Measurements from ENCODE around the gene HMCN1. TPM values are rescaled to one million over a fixed set of nuclear protein-coding genes. Genes with fewer than 3 reads are reported as not detected.
"Not testable (repeated sequence)": the region's sequence is repeated elsewhere in the genome, so short reads cannot be mapped to it uniquely, and the experiment has no call there.

HMCN1 gene
- total RNA-seq, 1 experiment from 2014 or later = under 0.01 TPM

DNA sequence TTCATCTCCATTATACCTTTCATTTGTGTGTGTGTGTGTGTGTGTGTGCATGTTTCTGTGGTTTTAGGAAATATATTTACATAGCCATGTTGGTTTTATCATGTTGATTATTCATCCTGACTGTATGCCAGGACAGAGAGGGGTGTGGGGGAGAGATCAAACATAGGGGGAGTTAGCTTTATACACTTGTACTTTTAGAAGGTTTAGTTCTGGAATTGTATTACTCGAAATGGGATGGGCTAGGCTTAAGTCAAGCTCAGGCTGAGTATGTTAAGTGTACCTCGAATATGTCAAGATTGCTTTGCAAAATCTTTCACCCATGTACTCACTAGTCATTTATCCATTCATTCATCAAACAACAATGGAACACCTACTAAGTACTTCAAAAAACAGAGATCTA lies 123.3 kb downstream of the HMCN1 start:
- no peaks in the 10 kb centered on the region; the same call in 1 of the 2 replicates for H3K27me3 ChIP-seq
- H3K9me3 ChIP-seq = no peaks in the 10 kb centered on the region
- no peak for DNase-seq
- H3K4me3 ChIP-seq = no peak overlapping the region
- H3K36me3 ChIP-seq = no peaks in the 10 kb centered on the region

DNA sequence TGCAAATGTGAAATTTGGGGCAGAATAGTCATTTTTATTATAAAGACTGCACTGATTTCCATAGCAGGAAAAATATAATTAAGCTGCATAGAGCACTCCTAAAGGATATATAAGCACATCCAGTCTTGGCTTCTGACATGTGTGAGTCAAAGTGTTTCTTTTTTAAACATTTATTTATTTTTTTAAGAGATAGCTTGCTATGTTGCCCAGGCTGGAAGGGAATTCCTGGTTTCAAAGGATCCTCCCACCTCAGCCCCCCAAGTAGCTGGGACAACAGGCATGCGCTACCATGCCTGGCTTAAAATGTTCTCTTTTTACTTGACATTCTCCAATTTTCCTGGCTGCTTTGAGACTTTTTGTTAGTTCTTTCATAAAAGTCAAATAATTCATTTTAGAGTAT lies 126.1 kb downstream of the HMCN1 start:
- Histone ChIP-seq H3K27me3 (no peaks in the 10 kb centered on the region), H3K9me3 (no peaks in the 10 kb centered on the region)
- peak; percentile 38 for DNase-seq

GRCh38 chr1:185860859-185861258 lies 126.7 kb downstream of the HMCN1 start:
- no peak overlapping the region for H3K4me3 ChIP-seq
- H3K27me3 ChIP-seq = no peaks in the 10 kb centered on the region
- no peaks in the 10 kb centered on the region for H3K36me3 ChIP-seq
- DNase-seq = no peak
- H3K9me3 ChIP-seq = no peaks in the 10 kb centered on the region

More for the DNA sequence above, 126.1 kb downstream of the HMCN1 start:
- H3K36me3 ChIP-seq = no peaks in the 10 kb centered on the region
- no peak overlapping the region for H3K4me3 ChIP-seq

GRCh38 chr1:185861630-185862029 lies 127.4 kb downstream of the HMCN1 start:
- Histone ChIP-seq H3K36me3 (no peaks in the 10 kb centered on the region), H3K9me3 (no peaks in the 10 kb centered on the region), H3K4me3 (no peak overlapping the region), H3K27me3 (no peaks in the 10 kb centered on the region)
- DNase-seq = no peak

GRCh38 chr1:185862235-185862634 lies 128.0 kb downstream of the HMCN1 start:
- no peak for DNase-seq
- no peak overlapping the region for H3K4me3 ChIP-seq

GRCh38 chr1:185864331-185864730 lies 130.1 kb downstream of the HMCN1 start:
- no peak overlapping the region for H3K4me3 ChIP-seq
- H3K27me3 ChIP-seq = no peaks in the 10 kb centered on the region
- no peak for DNase-seq
- no peaks in the 10 kb centered on the region for H3K9me3 ChIP-seq
- H3K36me3 ChIP-seq = no peaks in the 10 kb centered on the region

More at GRCh38 chr1:185862235-185862634, 128.0 kb downstream of the HMCN1 start:
- H3K36me3 ChIP-seq = no peaks in the 10 kb centered on the region
- H3K27me3 ChIP-seq = no peaks in the 10 kb centered on the region
- no peaks in the 10 kb centered on the region for H3K9me3 ChIP-seq

DNA sequence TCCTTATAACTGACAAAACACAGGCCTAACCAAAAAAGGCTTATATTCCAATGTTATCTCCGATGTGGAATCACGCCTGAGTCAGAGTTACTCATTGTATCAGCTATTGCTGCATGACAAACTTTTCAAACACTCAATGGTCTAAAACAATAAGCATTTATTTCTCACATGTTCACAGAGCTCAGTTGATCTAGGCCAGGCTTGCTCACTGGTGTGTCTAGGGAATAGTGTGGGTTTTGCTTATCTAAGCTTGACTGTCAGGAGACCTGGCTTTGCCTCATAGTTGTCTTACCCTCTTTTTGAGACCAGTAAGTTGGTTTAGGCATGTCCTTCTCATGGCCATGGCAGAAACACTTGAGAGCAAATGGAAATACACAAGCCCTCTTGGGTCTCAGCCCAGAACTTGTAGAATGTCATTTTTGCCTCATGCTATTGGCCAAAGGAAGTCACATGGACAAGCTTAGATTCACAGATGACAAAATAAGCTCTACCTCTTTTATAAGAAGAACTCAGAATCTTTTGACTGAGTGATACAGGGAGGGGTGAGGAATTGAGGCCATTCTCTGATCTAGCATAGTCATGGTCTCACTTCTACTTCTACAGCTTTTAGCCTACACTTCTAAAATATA lies 130.8 kb downstream of the HMCN1 start:
- DNase-seq = peak; percentile 57
- no peak overlapping the region for H3K4me3 ChIP-seq
- no peaks in the 10 kb centered on the region for H3K27me3 ChIP-seq

GRCh38 chr1:185869590-185869989 lies 135.4 kb downstream of the HMCN1 start:
- no peak for DNase-seq
- Histone ChIP-seq H3K27me3 (no peaks in the 10 kb centered on the region), H3K4me3 (no peak overlapping the region), H3K36me3 (no peaks in the 10 kb centered on the region), H3K9me3 (no peaks in the 10 kb centered on the region)

More for the DNA sequence above, 130.8 kb downstream of the HMCN1 start:
- Histone ChIP-seq H3K36me3 (no peaks in the 10 kb centered on the region), H3K9me3 (no peaks in the 10 kb centered on the region)

GRCh38 chr1:185871627-185872150 lies 137.5 kb downstream of the HMCN1 start:
- no peak for DNase-seq
- H3K36me3 ChIP-seq = no peaks in the 10 kb centered on the region
- H3K4me3 ChIP-seq = no peak overlapping the region
- no peaks in the 10 kb centered on the region for H3K27me3 ChIP-seq
- H3K9me3 ChIP-seq = no peaks in the 10 kb centered on the region

- H3K27me3 ChIP-seq = no peaks in the 10 kb centered on the region
- no peak overlapping the region for H3K4me3 ChIP-seq
Measured at GRCh38 chr1:185874246-185874645, 140.1 kb downstream of the HMCN1 start.

GRCh38 chr1:185880330-185880729 lies 146.1 kb downstream of the HMCN1 start:
- no peaks in the 10 kb centered on the region for H3K9me3 ChIP-seq
- no peaks in the 10 kb centered on the region for H3K36me3 ChIP-seq
- H3K27me3 ChIP-seq = no peaks in the 10 kb centered on the region
- no peak for DNase-seq
- no peak overlapping the region for H3K4me3 ChIP-seq

More at GRCh38 chr1:185874246-185874645, 140.1 kb downstream of the HMCN1 start:
- Histone ChIP-seq H3K36me3 (no peaks in the 10 kb centered on the region), H3K9me3 (no peaks in the 10 kb centered on the region)
- no peak for DNase-seq

DNA sequence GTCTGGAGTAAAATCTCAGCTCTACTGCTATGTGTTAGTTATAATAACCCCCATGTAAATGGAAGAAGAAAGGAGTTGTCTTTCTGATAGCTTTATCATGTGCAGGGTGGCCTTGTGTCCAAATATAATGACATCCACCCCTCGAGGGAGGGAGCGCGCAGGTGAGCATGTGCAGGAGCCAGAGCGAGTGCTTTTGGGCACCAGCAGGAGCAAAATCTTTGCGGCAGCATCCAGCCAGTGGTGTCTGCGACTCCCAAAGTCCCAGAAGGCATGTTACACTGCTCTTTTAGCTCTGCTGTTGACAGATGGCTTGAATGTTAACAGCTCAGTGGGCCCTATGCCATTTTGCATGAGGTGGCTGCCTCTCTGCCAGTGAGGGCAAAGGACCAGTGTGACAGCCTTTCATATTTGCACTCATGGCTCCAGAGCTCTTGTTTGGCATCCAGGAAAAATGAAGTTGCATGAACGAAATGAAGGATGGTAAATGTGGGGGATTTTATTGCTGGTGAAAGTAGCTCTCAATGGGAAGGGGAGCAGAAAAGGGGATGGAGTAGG lies 146.7 kb downstream of the HMCN1 start:
- no peaks in the 10 kb centered on the region for H3K27me3 ChIP-seq
- DNase-seq = no peak
- no peaks in the 10 kb centered on the region for H3K9me3 ChIP-seq
- no peak overlapping the region for H3K4me3 ChIP-seq
- no peaks in the 10 kb centered on the region for H3K36me3 ChIP-seq

DNA sequence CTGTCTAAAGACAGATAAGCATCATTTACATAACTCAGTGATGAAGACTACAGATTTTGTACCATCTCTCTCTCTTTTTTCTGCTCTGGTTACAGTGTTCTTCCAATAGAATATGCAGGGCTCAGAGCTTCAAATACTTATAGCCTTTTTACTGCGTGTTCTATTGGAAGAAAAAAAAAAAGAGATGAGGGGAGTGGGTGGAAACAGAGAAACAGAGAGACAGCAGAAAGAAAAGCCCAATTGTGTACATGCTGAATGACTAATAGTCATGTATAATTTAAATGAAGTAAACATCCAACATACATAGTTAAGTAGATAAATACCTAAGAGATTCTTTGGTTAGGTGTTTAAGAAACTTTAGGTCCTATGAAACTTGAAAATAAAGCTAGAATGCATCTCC lies 151.9 kb downstream of the HMCN1 start:
- H3K4me3 ChIP-seq = no peak overlapping the region
- H3K36me3 ChIP-seq = no peaks in the 10 kb centered on the region
- no peaks in the 10 kb centered on the region for H3K9me3 ChIP-seq
- no peak for DNase-seq
- no peaks in the 10 kb centered on the region for H3K27me3 ChIP-seq

DNA sequence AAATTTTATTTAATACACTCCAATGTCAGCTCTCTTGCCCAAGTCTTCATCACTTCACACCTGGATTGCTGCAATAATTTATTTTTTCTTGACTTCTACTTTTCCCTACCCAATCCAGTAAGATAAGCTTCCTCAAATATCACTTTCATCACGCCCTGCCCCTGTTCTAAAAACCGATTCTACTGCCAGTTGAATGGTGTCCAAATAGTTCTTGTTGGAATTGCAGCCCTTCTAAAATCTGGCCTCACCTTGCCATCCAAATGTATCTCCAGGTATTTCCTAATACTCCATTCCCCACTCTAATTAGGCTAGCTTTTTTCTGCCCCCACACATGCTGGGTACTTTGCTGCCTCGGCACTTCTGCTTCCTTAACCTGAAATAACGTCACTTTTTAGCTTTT lies 152.5 kb downstream of the HMCN1 start:
- Histone ChIP-seq H3K4me3 (no peak overlapping the region), H3K9me3 (no peaks in the 10 kb centered on the region), H3K27me3 (no peaks in the 10 kb centered on the region), H3K36me3 (no peaks in the 10 kb centered on the region)
- DNase-seq = no peak

GRCh38 chr1:185892831-185893403 lies 158.7 kb downstream of the HMCN1 start:
- H3K27me3 ChIP-seq, DNase-seq, H3K9me3 ChIP-seq, H3K4me3 ChIP-seq, H3K36me3 ChIP-seq: not testable (repeated sequence)

GRCh38 chr1:185894791-185895190 lies 160.6 kb downstream of the HMCN1 start:
- no peak for DNase-seq
- Histone ChIP-seq H3K4me3 (no peak overlapping the region), H3K27me3 (no peaks in the 10 kb centered on the region), H3K36me3 (no peaks in the 10 kb centered on the region), H3K9me3 (no peaks in the 10 kb centered on the region)

- no peak overlapping the region for H3K4me3 ChIP-seq
- H3K9me3 ChIP-seq = no peaks in the 10 kb centered on the region
- H3K27me3 ChIP-seq = no peaks in the 10 kb centered on the region
- H3K36me3 ChIP-seq = no peaks in the 10 kb centered on the region
- DNase-seq = no peak
Measured at GRCh38 chr1:185895208-185895900, 161.2 kb downstream of the HMCN1 start.
